ENCODE results near the gene CNNM3.

- no peak for TF ChIP-seq POLR2AphosphoS5 (IDR thresholded peaks at IDR 0.05; ENCODE audit: low read depth, low read length)
- TF ChIP-seq CTCF (IDR thresholded peaks at IDR 0.05) = no peak
- TF ChIP-seq SIN3A (IDR thresholded peaks at IDR 0.05; ENCODE audit: borderline replicate concordance, insufficient read depth, low read depth, low read length) = no peak
- no peak for TF ChIP-seq REST (IDR thresholded peaks at IDR 0.05; ENCODE audit: insufficient read depth in 1 of 2, low read depth in 2 of 2, low read length in 1 of 2)
These were observed 27.4 kb upstream of the CNNM3 start for GRCh38 chr2:96788442-96789244.
